Measurements from ENCODE around the gene TPRG1L.

TPRG1L gene

DNA sequence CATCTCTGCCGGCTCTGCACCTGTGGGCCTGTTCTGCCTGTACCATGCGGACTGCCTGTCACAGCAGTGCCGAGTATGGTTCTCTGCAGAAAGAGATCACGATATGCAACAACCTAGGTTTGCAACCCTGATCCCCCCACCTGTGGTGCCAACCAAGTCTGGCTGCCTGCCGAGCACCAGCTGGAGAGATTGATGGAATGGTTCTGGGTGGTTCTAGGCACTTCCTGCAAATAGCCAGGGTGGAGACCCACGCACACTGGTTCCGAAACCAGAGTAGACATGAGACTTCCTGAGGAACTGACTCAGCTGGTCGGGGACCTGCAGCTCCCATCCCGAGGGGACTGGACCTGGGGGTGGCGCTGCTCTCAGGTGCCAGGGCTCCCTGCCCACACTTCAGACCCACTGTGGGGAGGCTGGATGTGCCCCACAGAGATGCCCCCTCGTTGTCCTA, 5.4 kb downstream of the TPRG1L start:
- no peak for DNase-seq

DNA sequence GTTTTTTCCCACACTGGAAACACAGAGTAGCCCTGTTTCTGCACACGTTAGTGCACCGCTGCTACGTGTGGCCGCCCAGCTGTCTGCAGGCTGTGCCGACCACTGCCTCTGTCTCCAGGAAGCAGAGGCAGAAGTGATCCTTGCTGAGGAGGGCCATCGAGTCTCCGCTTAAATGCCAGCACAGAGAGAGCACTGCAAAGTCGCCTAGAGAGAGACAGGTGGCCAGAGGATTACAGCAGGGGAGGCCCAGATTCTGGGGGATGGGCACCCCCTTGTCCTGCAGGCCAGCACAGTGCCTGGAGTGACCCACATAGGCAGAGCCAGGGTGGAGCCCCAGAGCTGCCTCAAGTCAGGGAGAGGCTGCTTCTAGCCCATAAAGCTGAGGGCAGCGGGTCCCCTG, 6.1 kb downstream of the TPRG1L start:
- no peak for DNase-seq

DNA sequence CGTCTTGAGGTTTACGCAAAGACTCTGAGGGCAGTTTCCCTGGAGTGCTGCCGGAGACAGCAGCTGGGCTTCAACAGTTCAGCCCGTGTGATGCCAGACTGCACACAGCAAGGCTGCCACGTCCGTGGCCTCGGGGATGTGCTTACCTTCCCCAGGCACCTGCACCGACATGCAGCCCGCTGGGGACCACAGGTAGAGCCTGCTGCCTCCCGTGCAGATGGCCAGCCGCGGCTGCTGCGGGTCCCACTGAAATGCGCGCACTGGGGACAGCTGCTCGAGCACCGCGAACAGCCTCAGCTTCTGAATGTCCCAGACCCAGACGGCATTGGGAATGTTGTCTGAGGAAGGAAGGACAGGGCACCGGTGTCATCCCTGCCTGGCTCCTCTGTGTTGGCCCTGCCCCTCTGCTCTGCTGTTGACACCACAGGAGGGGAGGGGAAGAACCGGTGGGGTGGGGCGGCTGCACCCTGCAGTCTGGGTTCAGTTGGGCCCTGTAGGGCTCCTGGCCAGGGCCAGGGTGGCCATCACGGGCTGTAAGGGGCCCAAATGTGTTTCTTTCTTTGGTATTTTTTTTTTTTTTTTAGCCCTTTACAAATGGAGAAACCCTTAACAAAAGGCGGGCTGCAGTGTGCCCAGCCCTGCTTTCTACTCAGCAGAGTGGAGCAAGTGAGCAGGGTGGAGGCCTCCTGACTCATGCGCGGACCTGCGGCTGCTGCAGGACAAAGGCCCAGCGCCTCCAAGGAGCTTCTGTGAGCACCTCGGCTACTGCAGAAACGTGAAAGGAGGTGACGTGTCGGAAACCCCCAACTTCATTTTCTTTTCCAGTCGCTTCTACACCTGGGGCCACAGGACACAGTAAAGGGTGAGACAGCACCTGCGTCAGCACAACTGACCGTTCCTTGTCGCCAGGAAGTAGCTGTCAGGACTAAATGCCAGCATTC, 6.8 kb downstream of the TPRG1L start:
- DNase-seq, result no peak

DNA sequence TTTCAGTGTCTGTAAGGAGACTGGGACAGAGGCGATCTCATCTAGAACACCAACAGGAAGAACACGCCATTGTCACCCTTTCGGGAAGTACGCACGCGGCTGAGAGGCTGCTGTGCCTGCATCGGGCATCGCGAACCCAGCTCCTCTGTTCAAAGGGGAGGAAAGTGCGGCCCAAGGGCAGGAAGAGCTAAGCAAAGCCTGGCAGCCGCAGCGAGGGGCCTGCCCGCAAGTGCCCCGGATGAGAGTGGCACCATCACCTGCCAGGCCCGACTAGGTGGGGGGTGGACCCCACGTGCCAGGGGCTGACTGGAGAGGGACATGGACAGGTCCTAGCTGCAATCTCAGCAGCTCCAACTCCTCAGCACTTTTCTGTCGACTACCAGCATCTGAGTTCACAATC, 7.5 kb downstream of the TPRG1L start:
- DNase-seq, result no peak

DNA sequence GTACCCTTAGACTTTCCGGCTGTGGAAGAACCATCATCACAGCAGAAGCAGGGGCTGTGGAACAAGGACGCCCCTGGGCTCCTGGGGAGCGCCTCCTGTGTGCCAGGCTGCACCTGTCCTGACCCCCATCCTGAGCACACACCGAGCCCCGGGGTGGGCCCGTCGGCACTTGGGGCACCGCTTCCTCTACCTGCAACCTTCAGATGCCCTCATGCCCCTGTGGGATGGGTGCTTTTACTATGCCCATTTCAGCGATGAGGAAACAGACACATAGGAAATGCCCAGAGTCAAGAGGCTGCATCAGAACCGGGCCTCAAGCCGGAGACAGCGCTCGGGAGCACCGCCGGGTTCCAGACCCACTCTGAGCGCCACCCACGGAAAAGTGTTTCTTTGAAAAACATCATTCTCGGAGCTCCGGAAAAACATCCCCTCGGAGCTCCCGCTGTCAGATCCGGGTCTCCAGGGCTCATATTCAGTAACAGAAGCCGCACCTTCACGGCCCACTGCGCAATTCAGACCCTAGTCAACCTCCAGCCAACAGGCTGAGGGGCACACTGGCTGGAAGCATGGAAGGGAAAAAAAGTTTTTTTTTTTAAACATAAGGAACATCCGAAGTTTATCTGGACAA, 8.0 kb downstream of the TPRG1L start:
- DNase-seq, result no peak

DNA sequence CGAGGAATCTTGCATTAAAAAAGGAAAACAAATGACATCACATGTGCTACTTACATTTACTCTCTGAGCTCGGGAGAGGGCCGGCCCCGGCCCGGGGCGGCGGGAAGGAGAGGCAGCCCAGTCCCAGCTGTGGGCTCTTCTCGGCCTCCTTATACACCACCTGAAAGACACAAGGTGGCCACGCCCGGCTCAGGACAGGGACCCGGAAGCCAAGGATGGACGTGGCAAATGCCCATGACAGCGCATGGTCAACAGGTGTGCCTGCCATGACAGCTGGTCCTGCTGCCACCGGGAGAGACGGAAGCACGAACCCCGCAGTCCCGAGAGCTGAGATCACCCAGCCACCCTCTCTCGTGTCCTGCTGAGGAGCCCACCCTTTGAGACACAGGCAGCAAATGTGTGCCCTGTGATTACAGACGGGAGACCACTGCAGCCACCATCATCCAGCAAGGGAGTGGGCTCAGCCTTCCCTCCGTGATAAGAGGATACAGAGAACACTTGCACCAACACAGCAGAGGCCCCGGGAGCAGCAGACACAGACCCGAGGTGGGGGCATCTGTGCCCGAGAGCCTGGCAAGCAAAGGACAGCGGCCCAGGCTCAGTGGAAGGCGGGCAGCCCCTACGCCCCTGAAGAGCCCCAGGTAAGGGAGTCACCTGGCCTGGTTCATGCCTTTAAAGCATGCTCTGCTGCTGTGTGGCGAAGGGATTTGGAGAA, 8.7 kb downstream of the TPRG1L start:
- DNase-seq, result no peak

DNA sequence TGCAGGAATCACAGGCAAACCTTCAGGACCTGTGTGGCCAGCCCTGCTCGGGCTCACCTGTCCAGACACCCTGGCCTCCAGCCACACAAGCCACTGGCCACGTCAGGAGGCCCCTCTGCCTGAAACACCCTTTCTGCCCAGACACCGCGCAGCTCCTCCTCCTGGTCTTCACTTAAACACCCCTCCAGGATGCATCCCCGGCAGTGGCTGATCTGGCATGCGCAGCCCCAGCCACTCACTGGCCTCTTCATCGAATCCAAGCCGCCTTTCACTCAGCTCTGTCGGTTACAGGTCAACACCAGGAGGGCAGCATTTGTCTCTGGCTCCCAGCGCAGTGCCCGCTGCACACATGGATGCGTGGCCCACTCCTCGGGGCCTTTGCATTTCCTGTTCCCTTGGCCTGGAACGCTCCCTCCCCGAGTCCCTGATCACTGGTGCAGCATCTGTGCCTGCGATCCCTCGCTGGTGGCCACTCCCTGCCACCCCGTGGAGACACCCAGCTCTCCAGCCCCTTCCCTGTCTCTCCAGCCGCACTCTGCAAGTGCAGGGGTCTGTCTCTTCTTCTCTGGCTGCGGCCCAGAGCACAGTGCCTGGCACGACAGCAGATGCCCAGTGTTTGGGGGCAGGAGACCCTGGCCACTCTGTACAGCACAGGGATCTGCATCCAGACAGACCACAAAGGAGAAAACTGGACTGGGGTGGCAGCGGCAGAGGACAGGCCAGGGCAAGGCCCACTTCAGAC, 9.4 kb downstream of the TPRG1L start:
- no peak for DNase-seq

DNA sequence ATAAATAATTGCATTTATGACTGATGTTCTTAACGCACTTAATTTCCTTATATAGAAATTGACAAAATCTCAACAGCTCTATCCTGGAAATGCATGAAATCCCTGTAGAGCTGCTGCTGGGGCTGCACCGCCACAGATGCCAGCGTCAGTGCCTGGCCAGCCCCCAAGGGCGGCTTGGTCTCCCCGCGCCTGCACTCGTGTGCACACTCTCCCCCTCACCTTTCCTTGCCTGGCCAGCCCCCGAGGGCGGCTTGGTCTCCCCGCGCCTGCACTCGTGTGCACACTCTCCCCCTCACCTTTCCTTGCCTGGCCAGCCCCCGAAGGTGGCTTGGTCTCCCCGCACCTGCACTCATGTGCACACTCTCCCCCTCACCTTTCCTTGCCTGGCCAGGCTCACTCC, 11.3 kb downstream of the TPRG1L start:
- no peak for DNase-seq

DNA sequence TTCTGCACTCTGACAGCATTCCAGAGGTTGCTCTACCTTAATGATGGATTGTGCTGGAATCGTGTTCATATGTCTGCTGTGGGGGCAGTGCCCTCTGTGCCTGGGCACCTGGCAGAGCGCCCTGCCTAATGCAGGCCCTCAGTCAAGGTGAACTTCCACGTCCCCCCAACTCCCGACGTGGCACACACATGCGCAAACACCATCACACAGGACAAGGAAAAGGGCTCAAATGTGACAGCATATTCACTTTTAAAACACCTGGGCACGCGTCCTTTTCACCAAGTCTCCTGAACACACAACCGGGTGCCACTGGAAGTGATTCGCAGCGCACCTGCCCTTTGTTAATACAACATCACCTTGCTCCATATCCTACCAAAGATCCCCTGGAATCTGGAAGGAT, 11.7 kb downstream of the TPRG1L start:
- no peak for DNase-seq

DNA sequence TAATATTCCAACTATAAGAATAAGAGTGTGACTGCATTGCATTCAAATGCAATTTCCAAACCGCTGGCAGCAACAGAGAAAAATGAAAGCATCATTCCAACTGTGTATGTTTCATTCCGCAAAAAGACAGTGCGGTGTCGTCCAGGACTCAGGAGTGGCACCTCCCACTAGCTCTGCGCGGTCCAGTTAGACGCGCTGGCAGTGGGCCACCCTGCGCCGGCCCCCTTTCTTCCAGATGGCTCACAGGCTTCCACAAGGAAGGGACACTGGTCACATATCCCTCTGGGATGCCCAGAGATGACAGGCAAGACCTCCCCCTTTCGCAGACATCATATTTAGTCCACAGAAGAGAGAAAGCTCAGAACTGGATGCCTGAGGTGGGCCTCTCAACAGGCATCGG, 13.2 kb downstream of the TPRG1L start:
- no peak for DNase-seq

DNA sequence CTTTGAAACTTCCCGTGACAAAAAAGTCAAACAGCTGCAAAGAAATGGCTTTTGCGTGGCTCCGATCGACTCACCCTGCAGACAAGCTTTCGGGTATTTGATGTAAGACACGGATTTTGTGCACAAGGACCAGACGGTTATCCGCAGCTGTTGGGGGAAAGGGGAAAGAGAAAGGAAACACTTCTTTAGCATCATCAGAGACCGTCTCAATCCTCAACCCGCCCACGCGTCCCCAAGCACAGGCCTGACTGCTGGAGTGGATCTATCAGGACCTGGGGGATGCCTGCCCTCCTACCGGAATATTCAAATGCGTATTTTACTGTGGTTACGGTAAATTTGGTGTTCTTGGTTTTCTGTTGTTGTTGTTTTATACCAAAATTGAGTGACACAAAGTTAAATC, 13.9 kb downstream of the TPRG1L start:
- DNase-seq, result no peak

DNA sequence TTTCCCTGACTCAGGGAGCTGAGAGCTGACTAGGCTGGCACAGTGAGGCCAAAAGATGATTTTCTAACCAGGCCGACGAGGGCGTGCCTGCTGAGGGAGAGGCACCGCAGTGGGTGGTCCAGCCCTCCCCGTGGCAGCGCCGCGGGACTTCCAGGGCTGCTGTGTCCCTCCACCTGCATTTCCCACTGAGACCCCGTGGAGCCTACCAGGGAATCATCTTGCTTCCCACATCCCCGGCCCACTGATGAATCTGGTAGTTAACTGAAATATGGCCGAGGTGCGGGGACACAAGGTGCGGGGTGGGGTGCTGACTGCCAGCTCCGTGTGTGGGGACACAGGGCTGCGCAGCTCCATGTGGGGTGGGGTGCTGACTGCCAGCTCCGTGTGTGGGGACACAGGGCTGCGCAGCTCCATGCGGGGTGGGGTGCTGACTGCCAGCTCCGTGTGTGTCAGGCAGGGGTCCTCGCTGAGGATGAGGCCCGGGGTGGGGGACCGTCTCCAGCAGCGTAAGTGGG, 14.6 kb downstream of the TPRG1L start:
- no peak for DNase-seq

DNA sequence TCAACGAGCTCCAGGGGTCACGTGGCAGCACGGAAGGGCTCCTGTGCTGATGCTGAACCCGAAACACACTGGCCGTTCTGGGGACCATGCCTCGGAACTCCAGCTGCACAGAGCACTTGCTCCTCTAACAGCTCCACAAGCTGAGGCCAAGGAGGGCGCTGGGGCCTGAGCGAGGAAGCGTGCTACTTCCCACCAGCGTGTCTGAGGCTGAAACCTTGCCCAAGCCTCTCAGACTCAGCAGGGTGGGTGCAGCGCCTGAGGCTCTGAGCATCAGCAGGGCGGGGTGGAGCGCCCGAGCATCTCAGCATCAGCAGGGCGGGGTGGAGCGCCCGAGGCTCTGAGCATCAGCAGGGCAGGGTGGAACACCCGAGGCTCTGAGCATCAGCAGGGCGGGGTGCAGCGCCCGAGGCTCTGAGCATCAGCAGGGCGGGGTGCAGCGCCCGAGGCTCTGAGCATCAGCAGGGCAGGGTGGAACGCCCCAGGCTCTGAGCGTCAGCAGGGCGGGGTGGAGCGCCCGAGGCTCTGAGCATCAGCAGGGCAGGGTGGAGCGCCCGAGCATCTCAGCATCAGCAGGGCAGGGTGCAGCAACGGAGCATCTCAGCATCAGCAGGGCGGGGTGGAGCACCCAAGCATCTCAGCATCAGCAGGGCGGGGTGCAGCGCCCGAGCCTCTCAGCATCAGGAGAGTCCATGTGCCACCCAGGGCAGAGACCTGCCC, 15.5 kb downstream of the TPRG1L start:
- no peak for DNase-seq

DNA sequence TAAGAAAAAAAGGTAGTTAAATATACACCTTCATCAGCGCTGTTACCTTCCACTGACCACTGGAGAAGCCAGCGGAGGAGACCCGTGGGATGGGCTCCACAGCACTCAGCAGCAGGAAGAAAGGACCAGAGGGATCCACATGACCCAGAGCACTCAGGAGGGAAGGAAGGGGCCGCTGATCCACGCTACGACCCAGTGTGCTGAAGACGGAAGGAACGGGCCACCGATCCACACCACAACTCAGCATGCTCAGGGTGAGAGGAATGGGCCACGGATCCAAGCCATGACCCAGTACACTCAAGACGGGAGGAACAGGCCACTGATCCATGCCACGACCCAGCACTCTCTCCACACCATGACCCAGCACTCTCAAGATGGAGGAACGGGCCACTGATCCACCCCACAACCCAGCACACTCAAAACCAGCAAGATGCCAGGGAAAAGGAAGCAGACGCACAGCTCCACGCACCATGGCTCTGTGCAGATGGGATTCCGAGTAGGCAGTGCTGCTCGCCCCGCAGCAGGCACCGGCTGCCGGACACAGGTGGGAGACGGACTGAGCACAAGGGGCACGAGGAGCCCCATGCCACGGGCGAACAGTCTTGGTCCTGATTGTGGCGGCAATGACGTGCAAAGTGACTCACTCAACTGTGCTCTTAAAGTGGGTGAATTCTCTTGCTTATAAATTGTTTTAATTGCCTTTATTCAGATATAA, 16.4 kb downstream of the TPRG1L start:
- no peak for DNase-seq

DNA sequence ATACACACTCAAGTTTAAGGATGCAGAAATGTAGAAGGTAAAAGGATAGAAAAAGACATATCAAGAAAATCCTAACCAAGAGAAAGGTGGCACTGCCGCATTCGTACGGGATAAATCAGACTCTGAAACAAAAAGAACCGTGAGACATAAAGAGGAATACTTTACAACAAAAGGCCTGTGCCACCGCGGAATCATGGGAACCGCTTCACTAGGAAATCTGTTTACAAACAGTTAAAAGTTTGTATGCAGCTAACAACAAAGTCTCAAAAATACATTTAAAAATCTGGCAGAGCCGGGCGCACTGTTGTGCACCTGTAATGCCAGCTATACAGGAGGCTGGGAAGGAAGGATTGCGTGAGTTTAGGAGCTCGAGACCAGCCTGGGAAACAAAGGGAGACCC, 17.0 kb downstream of the TPRG1L start:
- no peak for DNase-seq

DNA sequence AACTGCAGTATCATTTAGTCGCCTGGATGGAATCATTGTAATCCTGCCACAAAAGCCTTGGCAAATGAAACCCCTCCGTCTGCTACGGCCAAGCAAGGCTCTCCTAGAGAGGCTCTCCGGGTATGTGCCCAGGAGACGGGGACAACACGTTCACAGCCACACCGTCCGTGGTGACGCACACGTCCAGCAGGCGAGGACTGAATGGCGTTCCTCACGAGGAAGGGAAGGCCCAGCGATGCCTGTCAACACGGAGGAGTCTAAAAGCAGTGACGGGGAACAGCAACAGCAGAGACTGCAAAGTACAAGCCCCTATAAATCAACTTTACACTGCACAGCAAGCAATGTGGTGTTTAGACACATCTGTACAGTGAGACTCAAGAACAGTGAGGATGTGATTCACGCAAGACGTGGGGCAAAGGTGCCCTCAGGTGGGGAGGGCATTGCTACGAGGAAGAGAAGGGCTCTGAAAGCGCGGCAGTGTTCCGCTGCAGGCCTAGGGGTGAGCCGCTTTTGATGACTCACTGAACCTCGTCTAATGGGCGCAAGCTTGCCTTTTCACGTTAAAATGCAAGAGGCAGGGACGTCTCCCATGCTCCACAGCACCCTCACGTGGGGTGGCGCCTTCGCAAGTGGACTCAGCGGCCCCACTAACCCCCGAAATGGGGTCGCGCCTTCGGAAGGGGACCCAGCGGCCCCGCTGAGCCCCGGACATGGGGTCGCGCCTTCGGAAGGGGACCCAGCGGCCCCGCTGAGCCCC, 18.3 kb downstream of the TPRG1L start:
- no peak for DNase-seq

DNA sequence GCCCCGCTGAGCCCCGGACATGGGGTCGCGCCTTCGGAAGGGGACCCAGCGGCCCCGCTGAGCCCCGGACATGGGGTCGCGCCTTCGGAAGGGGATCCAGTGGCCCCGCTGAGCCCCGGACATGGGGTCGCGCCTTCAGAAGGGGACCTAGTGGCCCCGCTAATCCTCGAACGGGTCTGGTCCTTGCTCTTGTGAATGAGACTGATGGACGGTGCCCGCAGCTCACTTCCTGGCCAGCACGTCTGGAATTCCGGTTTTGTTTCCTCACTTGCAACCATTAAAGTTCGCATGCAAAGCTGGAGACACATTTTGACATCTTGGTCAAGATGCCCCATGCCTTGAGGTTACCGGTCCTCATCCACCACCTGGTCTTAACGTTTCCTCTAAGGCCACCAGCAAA, 19.5 kb downstream of the TPRG1L start:
- no peak for DNase-seq

DNA sequence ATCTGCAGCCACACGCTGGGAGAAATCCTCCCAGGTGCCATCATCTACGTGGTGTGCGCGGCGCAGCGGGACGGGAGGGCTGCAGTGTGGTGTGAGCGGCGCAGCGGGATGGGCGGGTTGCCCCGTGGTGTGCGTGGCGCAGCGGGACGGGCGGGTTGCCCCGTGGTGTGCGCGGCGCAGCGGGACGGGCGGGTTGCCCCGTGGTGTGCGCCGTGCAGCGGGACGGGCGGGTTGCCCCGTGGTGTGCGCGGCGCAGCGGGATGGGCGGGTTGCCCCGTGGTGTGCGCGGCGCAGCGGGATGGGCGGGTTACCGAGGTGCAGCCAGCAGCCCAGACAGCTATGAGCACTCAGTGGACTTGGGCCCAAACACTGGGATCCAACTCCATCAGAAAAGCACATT, 20.4 kb downstream of the TPRG1L start:
- DNase-seq, result no peak

DNA sequence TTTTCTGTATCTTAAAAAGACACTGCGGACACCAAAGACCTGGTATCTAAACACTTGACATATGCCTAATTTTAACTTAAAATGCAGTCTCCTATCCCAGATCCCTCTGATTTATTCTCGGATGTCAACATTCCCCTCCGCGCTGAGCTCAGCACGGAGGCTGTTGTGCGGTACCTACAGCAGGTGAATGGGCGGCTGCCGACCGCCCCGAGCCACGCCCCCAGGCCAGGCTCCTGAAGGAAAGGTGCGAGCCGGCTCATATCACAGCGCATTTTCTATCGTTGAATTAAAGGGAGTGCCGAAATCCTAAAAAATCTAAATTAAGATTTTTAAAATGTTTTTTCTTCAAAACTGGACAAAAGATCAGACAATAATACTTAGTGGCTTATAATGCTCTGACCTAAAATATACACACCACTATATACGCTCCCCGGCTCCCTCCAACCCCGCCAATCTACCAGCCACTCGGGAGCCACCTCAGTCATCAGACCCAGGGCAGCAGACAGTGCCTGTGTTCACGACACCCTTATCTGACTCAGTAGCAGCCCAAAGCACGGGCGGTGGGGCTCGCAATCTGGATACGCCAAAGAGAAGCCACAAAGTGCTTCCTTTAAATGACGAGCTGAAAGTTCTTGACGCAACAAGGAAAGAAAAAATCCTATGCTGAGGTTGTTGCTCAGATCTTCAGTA, 21.0 kb downstream of the TPRG1L start:
- DNase-seq, result no peak

DNA sequence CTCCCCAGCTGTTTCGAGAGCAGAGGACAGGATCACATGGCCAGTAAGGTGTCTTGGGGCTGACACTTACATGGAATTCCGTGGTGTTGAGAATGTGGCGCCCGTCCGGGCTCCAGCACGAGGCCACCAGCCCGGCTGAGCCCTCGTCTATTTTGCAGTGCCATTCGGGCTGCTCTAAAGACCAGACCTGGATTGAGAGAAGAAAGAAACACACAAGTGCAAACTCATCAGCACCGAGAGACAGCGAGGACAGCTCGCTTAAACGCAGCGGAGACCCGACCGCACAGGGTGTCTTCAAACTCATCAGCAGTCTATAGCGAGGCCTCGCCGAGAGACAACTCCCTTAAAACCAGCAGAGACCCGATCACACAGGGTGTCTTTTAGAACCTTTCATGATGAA, 21.8 kb downstream of the TPRG1L start:
- no peak for DNase-seq

Data from SHP77 (cell line).